ENCODE measurements around the gene RASA4B.
"Not testable (repeated sequence)": the region's sequence is repeated elsewhere in the genome, so short reads cannot be mapped to it uniquely, and the experiment has no call there.

DNA sequence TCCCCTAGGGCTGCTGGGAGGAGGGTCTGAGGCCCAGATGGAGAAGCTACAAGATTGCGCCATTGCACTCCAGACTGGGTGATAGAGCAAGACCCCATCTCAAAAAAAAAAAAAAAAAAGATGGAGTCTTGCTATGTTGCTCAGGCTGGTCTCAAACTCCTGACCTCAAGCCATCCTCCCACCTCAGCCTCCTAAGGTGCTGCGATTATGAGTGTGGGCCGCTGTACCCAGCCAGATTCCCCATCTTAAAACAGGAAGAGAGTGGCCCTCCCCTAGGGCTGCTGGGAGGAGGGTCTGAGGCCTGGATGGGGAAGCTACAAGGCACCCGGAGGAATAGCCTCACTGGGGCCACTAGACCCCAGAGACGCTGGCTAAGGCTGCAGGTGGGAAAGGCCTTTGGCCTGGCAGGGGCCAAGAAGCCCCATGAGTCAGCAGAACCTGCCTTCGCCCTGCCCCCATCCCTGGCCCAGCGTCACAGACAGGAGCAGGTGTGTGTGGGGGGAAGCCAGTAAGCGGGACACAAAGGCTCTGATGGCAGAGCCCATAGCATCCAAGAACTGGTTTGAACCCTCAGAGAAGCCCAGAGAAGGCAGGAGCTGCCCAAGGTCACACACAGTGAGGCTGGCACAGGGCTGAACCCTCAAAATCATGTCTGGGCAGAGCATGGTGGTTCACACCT, 10.0 kb downstream of the RASA4B start:
- TF ChIP-seq, protein P1, sequence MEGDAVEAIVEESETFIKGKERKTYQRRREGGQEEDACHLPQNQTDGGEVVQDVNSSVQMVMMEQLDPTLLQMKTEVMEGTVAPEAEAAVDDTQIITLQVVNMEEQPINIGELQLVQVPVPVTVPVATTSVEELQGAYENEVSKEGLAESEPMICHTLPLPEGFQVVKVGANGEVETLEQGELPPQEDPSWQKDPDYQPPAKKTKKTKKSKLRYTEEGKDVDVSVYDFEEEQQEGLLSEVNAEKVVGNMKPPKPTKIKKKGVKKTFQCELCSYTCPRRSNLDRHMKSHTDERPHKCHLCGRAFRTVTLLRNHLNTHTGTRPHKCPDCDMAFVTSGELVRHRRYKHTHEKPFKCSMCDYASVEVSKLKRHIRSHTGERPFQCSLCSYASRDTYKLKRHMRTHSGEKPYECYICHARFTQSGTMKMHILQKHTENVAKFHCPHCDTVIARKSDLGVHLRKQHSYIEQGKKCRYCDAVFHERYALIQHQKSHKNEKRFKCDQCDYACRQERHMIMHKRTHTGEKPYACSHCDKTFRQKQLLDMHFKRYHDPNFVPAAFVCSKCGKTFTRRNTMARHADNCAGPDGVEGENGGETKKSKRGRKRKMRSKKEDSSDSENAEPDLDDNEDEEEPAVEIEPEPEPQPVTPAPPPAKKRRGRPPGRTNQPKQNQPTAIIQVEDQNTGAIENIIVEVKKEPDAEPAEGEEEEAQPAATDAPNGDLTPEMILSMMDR (IDR thresholded peaks at IDR 0.05) = not testable (repeated sequence)
- TF ChIP-seq POLR2AphosphoS5 (IDR thresholded peaks at IDR 0.05; ENCODE audit: insufficient read depth in 1 of 2, low read depth in 1 of 2); POLR2A (IDR thresholded peaks at IDR 0.05): not testable (repeated sequence)
